ENCODE measurements around the gene CFAP69.

GRCh38 chr7:90229682-90230081 is 15.3 kb upstream of the CFAP69 start:
- TF ChIP-seq CTCF (IDR thresholded peaks at IDR 0.05; ENCODE audit: borderline replicate concordance, extremely low read depth, low read length, poor library complexity, severe bottlenecking) (no peak), EZH2 (IDR thresholded peaks at IDR 0.05; ENCODE audit: borderline replicate concordance, low read depth, low read length, severe bottlenecking) (no peak)
